HEK293 (cell line): ENCODE data around the gene MSMO1.

ENCODE experiments used
- CTCF ChIA-PET: fragments of 350-600 bp; formaldehyde crosslinking; extraction: SDS; loops from one replicate; lab custom pipeline; 2021; ENCODE audit warnings: antibody characterized with exemption; lab: Yijun Ruan, JAX
- POLR2A ChIA-PET: fragments of 300-600 bp; formaldehyde crosslinking; extraction: SDS; loops from one replicate; lab custom pipeline; 2020; ENCODE audit warnings: antibody characterized with exemption, inconsistent platforms; lab: Yijun Ruan, JAX
- H3K27ac ChIP-seq: fragments of 200-500 bp; sonication (Bioruptor generic); 2 replicates; pipeline ENCODE4 v1.5.1; 2014; ENCODE audit warnings: low read depth, low read length, control low read depth, inconsistent platforms; ENCODE audit errors: extremely low read depth
- H3K36me3 ChIP-seq, 2 experiments: fragments of 200-500 bp in 1 of 2; sonication (Bioruptor generic) in 1 of 2; 1 replicate in 1 of 2; 2 replicates in 1 of 2; pipeline ENCODE4 v1.5.1; 2014 to 2017; ENCODE audit warnings: inconsistent platforms in 2 of 2, low read length in 2 of 2; ENCODE audit not compliant: control insufficient read depth in 2 of 2, insufficient read depth in 1 of 2
- H3K4me1 ChIP-seq: fragments of 200-500 bp; sonication (Bioruptor generic); 2 replicates; pipeline ENCODE4 v1.5.1; 2014; ENCODE audit warnings: mild to moderate bottlenecking, low read length, inconsistent platforms; ENCODE audit not compliant: control insufficient read depth, insufficient read depth
- H3K4me3 ChIP-seq: 2 replicates; pipeline ENCODE4 v1.5.1; 2011; ENCODE audit warnings: low read depth, mild to moderate bottlenecking, control low read depth, low read length, moderate library complexity
- H3K9me3 ChIP-seq: fragments of 200-500 bp; sonication (Bioruptor generic); 2 replicates; pipeline ENCODE4 v1.5.1; 2014; ENCODE audit warnings: low read depth, low read length, inconsistent platforms; ENCODE audit not compliant: control insufficient read depth, insufficient read depth
- ATF2 ChIP-seq: fragments of 450-650 bp; formaldehyde crosslinking; IDR thresholded peaks from 2 replicates; pipeline ENCODE4 v1.5.1; 2016; ENCODE audit warnings: missing biosample characterization, missing genetic modification characterization, low read depth
- CTCF ChIP-seq: fragments of 450-650 bp; formaldehyde crosslinking; IDR thresholded peaks from 2 replicates; pipeline ENCODE4 v1.5.1; 2016; ENCODE audit warnings: missing biosample characterization, missing genetic modification characterization
- HOXD13 ChIP-seq: sonication (generic); formaldehyde crosslinking; IDR thresholded peaks from 2 replicates; pipeline ENCODE4 v1.8.0; 2022; ENCODE audit warnings: missing genetic modification reagents, borderline replicate concordance
- KLF9 ChIP-seq: fragments of 450-650 bp; formaldehyde crosslinking; IDR thresholded peaks from 2 replicates; pipeline ENCODE4 v1.5.1; 2016; ENCODE audit warnings: missing biosample characterization, missing genetic modification characterization, low read depth
- SP2 ChIP-seq: fragments of 450-650 bp; formaldehyde crosslinking; IDR thresholded peaks from 2 replicates; pipeline ENCODE4 v1.5.1; 2016; ENCODE audit warnings: missing biosample characterization, missing genetic modification characterization
- ZNF133 ChIP-seq: fragments of 450-650 bp; formaldehyde crosslinking; IDR thresholded peaks from 2 replicates; pipeline ENCODE4 v1.5.1; 2016; ENCODE audit warnings: missing biosample characterization, missing genetic modification characterization
- ZNF19 ChIP-seq: fragments of 450-650 bp; formaldehyde crosslinking; IDR thresholded peaks from 2 replicates; pipeline ENCODE4; 2016; ENCODE audit warnings: missing biosample characterization, missing genetic modification characterization, low read depth
- ZNF24 ChIP-seq: fragments of 450-650 bp; formaldehyde crosslinking; IDR thresholded peaks from 2 replicates; pipeline ENCODE4 v1.5.1; 2016; ENCODE audit warnings: missing biosample characterization, missing genetic modification characterization
- ZNF280D ChIP-seq: fragments of 450-650 bp; formaldehyde crosslinking; IDR thresholded peaks from 2 replicates; pipeline ENCODE4 v1.5.1; 2016; ENCODE audit warnings: missing biosample characterization, missing genetic modification characterization
- ZNF404 ChIP-seq: fragments of 450-650 bp; formaldehyde crosslinking; IDR thresholded peaks from 2 replicates; pipeline ENCODE4 v1.5.1; 2017; ENCODE audit warnings: missing biosample characterization, missing genetic modification characterization
- ZNF558 ChIP-seq: fragments of 450-650 bp; formaldehyde crosslinking; IDR thresholded peaks from 2 replicates; pipeline ENCODE4 v1.5.1; 2016; ENCODE audit warnings: missing biosample characterization, missing genetic modification characterization
- ZNF561 ChIP-seq: fragments of 450-650 bp; IDR thresholded peaks from 2 replicates; pipeline ENCODE4 v1.5.1; 2018; ENCODE audit warnings: missing biosample characterization, missing genetic modification characterization, borderline replicate concordance
- ZNF624 ChIP-seq: fragments of 450-650 bp; formaldehyde crosslinking; IDR thresholded peaks from 2 replicates; pipeline ENCODE4 v1.5.1; 2017; ENCODE audit warnings: missing biosample characterization, missing genetic modification characterization
- ZNF664 ChIP-seq: fragments of 450-650 bp; formaldehyde crosslinking; IDR thresholded peaks from 2 replicates; pipeline ENCODE4 v1.5.1; 2016; ENCODE audit warnings: missing biosample characterization, missing genetic modification characterization
- ZNF76 ChIP-seq: fragments of 450-650 bp; formaldehyde crosslinking; IDR thresholded peaks from 2 replicates; pipeline ENCODE4; 2016; ENCODE audit warnings: low read depth, missing biosample characterization, missing genetic modification characterization, borderline replicate concordance
- ZNF837 ChIP-seq: fragments of 450-650 bp; formaldehyde crosslinking; IDR thresholded peaks from 2 replicates; pipeline ENCODE4 v1.5.1; 2016; ENCODE audit warnings: missing biosample characterization, missing genetic modification characterization
- ZSCAN16 ChIP-seq: fragments of 450-650 bp; formaldehyde crosslinking; IDR thresholded peaks from 2 replicates; pipeline ENCODE4 v1.5.1; 2016; ENCODE audit warnings: missing biosample characterization, missing genetic modification characterization
- TF ChIP-seq, protein P1 (sequence below): fragments of 450-650 bp; formaldehyde crosslinking; IDR thresholded peaks from 2 replicates; pipeline ENCODE4 v1.5.1; 2016; ENCODE audit warnings: missing biosample characterization, missing genetic modification characterization
- TF ChIP-seq, protein P2 (sequence below): fragments of 450-650 bp; formaldehyde crosslinking; IDR thresholded peaks from 2 replicates; pipeline ENCODE4 v1.5.1; 2016; ENCODE audit warnings: missing biosample characterization, missing genetic modification characterization
- TF ChIP-seq, protein P3 (sequence below): fragments of 450-650 bp; formaldehyde crosslinking; IDR thresholded peaks from 2 replicates; pipeline ENCODE4; 2016; ENCODE audit warnings: missing biosample characterization, missing genetic modification characterization
- TF ChIP-seq, protein P4 (sequence below): fragments of 450-650 bp; formaldehyde crosslinking; IDR thresholded peaks from 2 replicates; pipeline ENCODE4 v1.5.1; 2016; ENCODE audit warnings: missing biosample characterization, missing genetic modification characterization

Gene MSMO1

GRCh38 chr4:165361810-165362209 lies 34.3 kb downstream of the MSMO1 start (continued):
- TF ChIP-seq, protein P1, sequence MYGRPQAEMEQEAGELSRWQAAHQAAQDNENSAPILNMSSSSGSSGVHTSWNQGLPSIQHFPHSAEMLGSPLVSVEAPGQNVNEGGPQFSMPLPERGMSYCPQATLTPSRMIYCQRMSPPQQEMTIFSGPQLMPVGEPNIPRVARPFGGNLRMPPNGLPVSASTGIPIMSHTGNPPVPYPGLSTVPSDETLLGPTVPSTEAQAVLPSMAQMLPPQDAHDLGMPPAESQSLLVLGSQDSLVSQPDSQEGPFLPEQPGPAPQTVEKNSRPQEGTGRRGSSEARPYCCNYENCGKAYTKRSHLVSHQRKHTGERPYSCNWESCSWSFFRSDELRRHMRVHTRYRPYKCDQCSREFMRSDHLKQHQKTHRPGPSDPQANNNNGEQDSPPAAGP (tag by site-specific recombination) = no peak
- TF ChIP-seq ZSCAN16 (tag by site-specific recombination) = no peak

DNA sequence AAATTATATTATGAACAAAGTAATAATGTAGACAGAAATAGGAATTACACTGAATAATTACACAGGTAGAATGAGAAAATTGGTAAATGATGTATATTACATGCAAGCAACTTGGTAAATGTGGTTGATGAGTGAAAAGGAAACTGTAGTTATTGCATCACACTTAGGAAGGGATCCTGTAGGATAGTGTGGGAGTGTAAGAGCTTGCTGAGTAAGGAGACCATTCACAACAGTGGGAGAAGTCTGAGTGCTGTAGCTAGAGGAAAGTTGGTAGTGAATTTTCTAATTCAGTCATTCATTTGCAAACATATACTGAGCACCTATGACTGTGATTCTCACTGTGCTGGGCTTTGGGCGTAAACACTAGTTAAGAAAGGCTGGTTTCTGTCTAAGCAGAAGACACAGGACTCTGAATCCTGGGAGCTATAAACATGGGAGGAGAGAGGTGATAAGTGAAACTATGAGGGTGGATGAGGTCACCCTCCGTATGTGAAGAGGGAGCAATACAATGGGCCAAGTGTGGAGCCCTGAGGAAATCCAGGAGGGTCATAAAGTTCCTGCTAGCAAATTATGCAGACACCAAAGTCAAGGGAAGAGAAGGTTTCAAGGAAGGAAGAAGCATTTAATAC lies 37.1 kb downstream of the MSMO1 start:
- ChIA-PET POLR2A (interaction anchor here (0.6 to 2.0 kb wide), 2 partner anchors 14 to 277 kb away, joined by 3 to 9 read pairs; partner anchors contain the start of gene CPE), CTCF (no interaction called here)
- no peaks in the 10 kb centered on the region for H3K36me3 ChIP-seq
- no peaks in the 10 kb centered on the region for H3K9me3 ChIP-seq
- no peak overlapping the region for H3K4me3 ChIP-seq
- peaks cover 3% of the 10 kb centered on the region; the same call in 1 of the 2 replicates for H3K4me1 ChIP-seq
- H3K27ac ChIP-seq = no peak overlapping the region
- TF ChIP-seq, protein P2, sequence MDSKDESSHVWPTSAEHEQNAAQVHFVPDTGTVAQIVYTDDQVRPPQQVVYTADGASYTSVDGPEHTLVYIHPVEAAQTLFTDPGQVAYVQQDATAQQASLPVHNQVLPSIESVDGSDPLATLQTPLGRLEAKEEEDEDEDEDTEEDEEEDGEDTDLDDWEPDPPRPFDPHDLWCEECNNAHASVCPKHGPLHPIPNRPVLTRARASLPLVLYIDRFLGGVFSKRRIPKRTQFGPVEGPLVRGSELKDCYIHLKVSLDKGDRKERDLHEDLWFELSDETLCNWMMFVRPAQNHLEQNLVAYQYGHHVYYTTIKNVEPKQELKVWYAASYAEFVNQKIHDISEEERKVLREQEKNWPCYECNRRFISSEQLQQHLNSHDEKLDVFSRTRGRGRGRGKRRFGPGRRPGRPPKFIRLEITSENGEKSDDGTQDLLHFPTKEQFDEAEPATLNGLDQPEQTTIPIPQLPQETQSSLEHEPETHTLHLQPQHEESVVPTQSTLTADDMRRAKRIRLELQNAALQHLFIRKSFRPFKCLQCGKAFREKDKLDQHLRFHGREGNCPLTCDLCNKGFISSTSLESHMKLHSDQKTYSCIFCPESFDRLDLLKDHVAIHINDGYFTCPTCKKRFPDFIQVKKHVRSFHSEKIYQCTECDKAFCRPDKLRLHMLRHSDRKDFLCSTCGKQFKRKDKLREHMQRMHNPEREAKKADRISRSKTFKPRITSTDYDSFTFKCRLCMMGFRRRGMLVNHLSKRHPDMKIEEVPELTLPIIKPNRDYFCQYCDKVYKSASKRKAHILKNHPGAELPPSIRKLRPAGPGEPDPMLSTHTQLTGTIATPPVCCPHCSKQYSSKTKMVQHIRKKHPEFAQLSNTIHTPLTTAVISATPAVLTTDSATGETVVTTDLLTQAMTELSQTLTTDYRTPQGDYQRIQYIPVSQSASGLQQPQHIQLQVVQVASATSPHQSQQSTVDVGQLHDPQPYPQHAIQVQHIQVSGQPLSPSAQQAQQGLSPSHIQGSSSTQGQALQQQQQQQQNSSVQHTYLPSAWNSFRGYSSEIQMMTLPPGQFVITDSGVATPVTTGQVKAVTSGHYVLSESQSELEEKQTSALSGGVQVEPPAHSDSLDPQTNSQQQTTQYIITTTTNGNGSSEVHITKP = peak; percentile 47; the same call in 1 of the 2 replicates
- TF ChIP-seq ZNF24 (tag by site-specific recombination) (0 out of 2 replicates have a peak, but pooled peaks have one; percentile 12), ZNF837 (tag by site-specific recombination) (no peak), ZNF19 (tag by site-specific recombination) (no peak), ZNF624 (tag by site-specific recombination) (no peak), HOXD13 (CRISPR knock-in tag) (no peak), ZNF558 (tag by site-specific recombination) (no peak), ZNF404 (tag by site-specific recombination) (no peak), ZNF133 (tag by site-specific recombination) (no peak), ZNF664 (no peak), CTCF (no peak), SP2 (no peak), KLF9 (no peak), ATF2 (tag by site-specific recombination) (peak; percentile 53; the same call in 1 of the 2 replicates), ZNF76 (tag by site-specific recombination) (no peak), ZNF561 (tag by site-specific recombination) (no peak), ZNF280D (tag by site-specific recombination) (no peak)
- TF ChIP-seq, protein P3, sequence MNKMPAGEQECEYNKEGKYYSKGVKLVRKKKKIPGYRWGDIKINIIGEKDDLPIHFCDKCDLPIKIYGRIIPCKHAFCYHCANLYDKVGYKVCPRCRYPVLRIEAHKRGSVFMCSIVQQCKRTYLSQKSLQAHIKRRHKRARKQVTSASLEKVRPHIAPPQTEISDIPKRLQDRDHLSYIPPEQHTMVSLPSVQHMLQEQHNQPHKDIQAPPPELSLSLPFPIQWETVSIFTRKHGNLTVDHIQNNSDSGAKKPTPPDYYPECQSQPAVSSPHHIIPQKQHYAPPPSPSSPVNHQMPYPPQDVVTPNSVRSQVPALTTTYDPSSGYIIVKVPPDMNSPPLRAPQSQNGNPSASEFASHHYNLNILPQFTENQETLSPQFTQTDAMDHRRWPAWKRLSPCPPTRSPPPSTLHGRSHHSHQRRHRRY (tag by site-specific recombination) = no peak
- TF ChIP-seq, protein P4, sequence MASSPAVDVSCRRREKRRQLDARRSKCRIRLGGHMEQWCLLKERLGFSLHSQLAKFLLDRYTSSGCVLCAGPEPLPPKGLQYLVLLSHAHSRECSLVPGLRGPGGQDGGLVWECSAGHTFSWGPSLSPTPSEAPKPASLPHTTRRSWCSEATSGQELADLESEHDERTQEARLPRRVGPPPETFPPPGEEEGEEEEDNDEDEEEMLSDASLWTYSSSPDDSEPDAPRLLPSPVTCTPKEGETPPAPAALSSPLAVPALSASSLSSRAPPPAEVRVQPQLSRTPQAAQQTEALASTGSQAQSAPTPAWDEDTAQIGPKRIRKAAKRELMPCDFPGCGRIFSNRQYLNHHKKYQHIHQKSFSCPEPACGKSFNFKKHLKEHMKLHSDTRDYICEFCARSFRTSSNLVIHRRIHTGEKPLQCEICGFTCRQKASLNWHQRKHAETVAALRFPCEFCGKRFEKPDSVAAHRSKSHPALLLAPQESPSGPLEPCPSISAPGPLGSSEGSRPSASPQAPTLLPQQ (tag by site-specific recombination) = 0 out of 2 replicates have a peak, but pooled peaks have one; percentile 26
